HepG2 (cell line): Measurements from ENCODE around the gene PPP4R4. TPM values are rescaled to one million over a fixed set of nuclear protein-coding genes. Genes with fewer than 3 reads are reported as not detected.

Experiments
- ATAD3A ChIP-seq: sonication (generic); formaldehyde crosslinking; IDR thresholded peaks from 2 replicates; pipeline ENCODE4 v1.4.0; 2020; ENCODE audit warnings: missing genetic modification reagents
- CHCHD3 ChIP-seq: sonication (generic); formaldehyde crosslinking; IDR thresholded peaks from 2 replicates; pipeline ENCODE4 v1.8.0; 2022; ENCODE audit warnings: mild to moderate bottlenecking, missing genetic modification reagents, moderate library complexity
- ELF3 ChIP-seq: IDR thresholded peaks from 2 replicates; pipeline ENCODE4 v1.6.1; 2016; ENCODE audit warnings: missing genetic modification reagents, missing compliant biosample characterization
- HNRNPH1 ChIP-seq: fragments of 200-400 bp; formaldehyde crosslinking; optimal IDR thresholded peaks from 2 replicates; pipeline ENCODE3; 2017; ENCODE audit warnings: mild to moderate bottlenecking, low read depth, low read length
- IKZF1 ChIP-seq: fragments of 450-650 bp; IDR thresholded peaks from 2 replicates; pipeline ENCODE4 v1.7.1; 2016
- KMT2A ChIP-seq: sonication (generic); formaldehyde crosslinking; IDR thresholded peaks from 2 replicates; pipeline ENCODE4 v1.4.0; 2020; ENCODE audit warnings: missing genetic modification reagents
- MTA3 ChIP-seq: sonication (generic); formaldehyde crosslinking; IDR thresholded peaks from 2 replicates; pipeline ENCODE4 v1.4.0; 2020; ENCODE audit warnings: missing genetic modification reagents
- PHB2 ChIP-seq: fragments of 450-650 bp; IDR thresholded peaks from 2 replicates; pipeline ENCODE4 v1.6.1; 2018; ENCODE audit not compliant: partially characterized antibody
- SETDB1 ChIP-seq: sonication (generic); formaldehyde crosslinking; IDR thresholded peaks from 2 replicates; pipeline ENCODE4 v1.5.1; 2020; ENCODE audit warnings: missing genetic modification reagents, mild to moderate bottlenecking, borderline replicate concordance
- ZFP41 ChIP-seq: sonication (generic); formaldehyde crosslinking; IDR thresholded peaks from 2 replicates; pipeline ENCODE4 v1.4.0; 2020; ENCODE audit warnings: mild to moderate bottlenecking, missing genetic modification reagents, borderline replicate concordance
- ZNF256 ChIP-seq: sonication (generic); formaldehyde crosslinking; conservative IDR thresholded peaks from 2 replicates; pipeline ENCODE4 v1.4.0; 2020; ENCODE audit warnings: missing genetic modification reagents
- ZNF274 ChIP-seq: sonication (generic); formaldehyde crosslinking; IDR thresholded peaks from 2 replicates; pipeline ENCODE4 v1.5.1; 2020; ENCODE audit warnings: mild to moderate bottlenecking, missing genetic modification reagents
- ZNF430 ChIP-seq: sonication (generic); formaldehyde crosslinking; IDR thresholded peaks from 2 replicates; pipeline ENCODE4 v1.9.0; 2021; ENCODE audit warnings: mild to moderate bottlenecking, missing genetic modification reagents
- ZNF563 ChIP-seq: sonication (generic); formaldehyde crosslinking; IDR thresholded peaks from 2 replicates; pipeline ENCODE4 v1.8.0; 2022; ENCODE audit warnings: mild to moderate bottlenecking, moderate library complexity, missing genetic modification reagents
- ZNF589 ChIP-seq: sonication (generic); formaldehyde crosslinking; conservative IDR thresholded peaks from 2 replicates; pipeline ENCODE4 v1.8.0; 2022; ENCODE audit warnings: mild to moderate bottlenecking, moderate library complexity, missing genetic modification reagents
- ZNF678 ChIP-seq: sonication (generic); formaldehyde crosslinking; IDR thresholded peaks from 2 replicates; pipeline ENCODE4 v1.4.0; 2020; ENCODE audit warnings: mild to moderate bottlenecking, missing genetic modification reagents
- ZNF782 ChIP-seq: sonication (generic); formaldehyde crosslinking; IDR thresholded peaks from 2 replicates; pipeline ENCODE4 v1.4.0; 2020; ENCODE audit warnings: missing genetic modification reagents, mild to moderate bottlenecking, borderline replicate concordance
- polyA plus RNA-seq, 8 experiments: library from polyadenylated mRNA; depleted of rRNA in 3 of 8; stranded (reverse) in 7 of 8; unstranded in 1 of 8; fragments of >200 nt; fragmentation: Illumina TruSeq in 4 of 8; extraction: Trizol in 4 of 8; gene quantifications; 2 replicates each; pipeline versions ENCODE4 v1.2.1 to v1.2.3, GENCODE V29; 2011 to 2016; ENCODE audit warnings: low read depth in 4 of 8, missing spikeins in 1 of 8, mixed read lengths in 1 of 8; ENCODE audit not compliant: insufficient read depth in 1 of 8
- total RNA-seq, 5 experiments: library from RNA; depleted of rRNA; stranded (reverse); fragments of >200 nt; fragmentation: Illumina TruSeq; extraction: Trizol; gene quantifications; 2 replicates each; pipeline ENCODE4 v1.2.3, GENCODE V29; 2016; ENCODE audit warnings: low read depth in 1 of 5
- TF ChIP-seq, protein P1 (sequence below): sonication (generic); formaldehyde crosslinking; IDR thresholded peaks from 2 replicates; pipeline ENCODE4 v1.5.1; 2020; ENCODE audit warnings: mild to moderate bottlenecking, missing genetic modification reagents, moderate library complexity
- TF ChIP-seq, protein P2 (sequence below): sonication (generic); formaldehyde crosslinking; IDR thresholded peaks from 2 replicates; pipeline ENCODE4 v1.4.0; 2020; ENCODE audit warnings: missing genetic modification reagents
- TF ChIP-seq, protein P3 (sequence below): IDR thresholded peaks from 2 replicates; pipeline ENCODE4 v1.6.1; 2018; ENCODE audit warnings: missing genetic modification reagents
- TF ChIP-seq, protein P4 (sequence below): conservative IDR thresholded peaks from 2 replicates; pipeline ENCODE4 v1.6.1; 2018; ENCODE audit warnings: missing genetic modification reagents
- TF ChIP-seq, protein P5 (sequence below): sonication (generic); formaldehyde crosslinking; IDR thresholded peaks from 2 replicates; pipeline ENCODE4 v1.5.0; 2020; ENCODE audit warnings: missing genetic modification reagents

Gene PPP4R4
- total and polyA plus RNA-seq, 2 of the 13 experiments (the other 11 are each of a cell fraction or from before 2014, with no cell fraction given), result 9.5 to 19.8 TPM

DNA sequence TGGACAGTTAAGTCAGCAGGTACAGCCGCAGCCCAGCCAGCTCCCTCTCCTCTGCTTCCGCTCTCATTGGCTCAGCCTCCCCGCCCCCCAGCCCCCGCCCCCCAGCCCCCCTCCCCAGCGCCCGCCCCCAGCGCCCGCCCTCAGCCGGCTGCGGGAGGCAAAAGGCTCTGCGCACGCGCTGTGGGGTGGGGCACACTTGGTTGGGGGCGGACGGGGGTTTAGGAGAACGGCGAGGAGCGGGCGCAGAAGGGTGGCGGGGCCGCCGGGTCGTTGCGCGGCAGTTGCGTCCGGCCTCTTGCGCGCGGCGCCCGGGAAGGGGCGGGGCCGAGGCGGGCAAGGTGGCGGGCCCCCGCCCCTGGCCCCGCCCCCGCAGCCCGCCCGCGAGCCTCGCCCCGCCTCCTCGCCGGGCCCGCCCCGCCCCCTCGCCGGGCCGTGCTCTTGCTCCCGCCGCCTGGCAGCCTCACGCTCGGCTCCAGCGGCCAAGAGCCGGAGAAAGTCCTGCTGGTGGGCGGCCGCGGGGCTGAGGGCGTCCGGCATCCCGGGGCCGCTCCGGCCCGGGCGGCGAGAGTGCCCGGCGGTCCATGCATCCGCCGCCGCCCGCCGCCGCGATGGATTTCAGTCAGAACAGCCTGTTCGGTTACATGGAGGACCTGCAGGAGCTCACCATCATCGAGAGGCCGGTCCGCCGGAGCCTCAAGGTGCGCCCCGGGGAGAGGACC, at the start of gene PPP4R4 (continued):
- TF ChIP-seq, protein P1, sequence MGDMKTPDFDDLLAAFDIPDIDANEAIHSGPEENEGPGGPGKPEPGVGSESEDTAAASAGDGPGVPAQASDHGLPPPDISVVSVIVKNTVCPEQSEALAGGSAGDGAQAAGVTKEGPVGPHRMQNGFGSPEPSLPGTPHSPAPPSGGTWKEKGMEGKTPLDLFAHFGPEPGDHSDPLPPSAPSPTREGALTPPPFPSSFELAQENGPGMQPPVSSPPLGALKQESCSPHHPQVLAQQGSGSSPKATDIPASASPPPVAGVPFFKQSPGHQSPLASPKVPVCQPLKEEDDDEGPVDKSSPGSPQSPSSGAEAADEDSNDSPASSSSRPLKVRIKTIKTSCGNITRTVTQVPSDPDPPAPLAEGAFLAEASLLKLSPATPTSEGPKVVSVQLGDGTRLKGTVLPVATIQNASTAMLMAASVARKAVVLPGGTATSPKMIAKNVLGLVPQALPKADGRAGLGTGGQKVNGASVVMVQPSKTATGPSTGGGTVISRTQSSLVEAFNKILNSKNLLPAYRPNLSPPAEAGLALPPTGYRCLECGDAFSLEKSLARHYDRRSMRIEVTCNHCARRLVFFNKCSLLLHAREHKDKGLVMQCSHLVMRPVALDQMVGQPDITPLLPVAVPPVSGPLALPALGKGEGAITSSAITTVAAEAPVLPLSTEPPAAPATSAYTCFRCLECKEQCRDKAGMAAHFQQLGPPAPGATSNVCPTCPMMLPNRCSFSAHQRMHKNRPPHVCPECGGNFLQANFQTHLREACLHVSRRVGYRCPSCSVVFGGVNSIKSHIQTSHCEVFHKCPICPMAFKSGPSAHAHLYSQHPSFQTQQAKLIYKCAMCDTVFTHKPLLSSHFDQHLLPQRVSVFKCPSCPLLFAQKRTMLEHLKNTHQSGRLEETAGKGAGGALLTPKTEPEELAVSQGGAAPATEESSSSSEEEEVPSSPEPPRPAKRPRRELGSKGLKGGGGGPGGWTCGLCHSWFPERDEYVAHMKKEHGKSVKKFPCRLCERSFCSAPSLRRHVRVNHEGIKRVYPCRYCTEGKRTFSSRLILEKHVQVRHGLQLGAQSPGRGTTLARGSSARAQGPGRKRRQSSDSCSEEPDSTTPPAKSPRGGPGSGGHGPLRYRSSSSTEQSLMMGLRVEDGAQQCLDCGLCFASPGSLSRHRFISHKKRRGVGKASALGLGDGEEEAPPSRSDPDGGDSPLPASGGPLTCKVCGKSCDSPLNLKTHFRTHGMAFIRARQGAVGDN (CRISPR knock-in tag), result peak; percentile 24
- TF ChIP-seq HNRNPH1 (no peak), IKZF1 (no peak), SETDB1 (CRISPR knock-in tag) (no peak), ELF3 (CRISPR knock-in tag) (no peak), CHCHD3 (no peak), ZNF563 (peak; percentile 21; the same call in 1 of the 2 replicates), ZNF274 (CRISPR knock-in tag) (no peak), ZNF782 (no peak), KMT2A (CRISPR knock-in tag) (peak; percentile 40; the same call in 1 of the 2 replicates), ZNF430 (no peak), ZNF678 (CRISPR knock-in tag) (no peak), ZNF256 (CRISPR knock-in tag) (no peak), ZNF589 (CRISPR knock-in tag) (no peak), ATAD3A (CRISPR knock-in tag) (no peak), ZFP41 (CRISPR knock-in tag) (no peak), PHB2 (no peak), MTA3 (CRISPR knock-in tag) (no peak)
- TF ChIP-seq, protein P2, sequence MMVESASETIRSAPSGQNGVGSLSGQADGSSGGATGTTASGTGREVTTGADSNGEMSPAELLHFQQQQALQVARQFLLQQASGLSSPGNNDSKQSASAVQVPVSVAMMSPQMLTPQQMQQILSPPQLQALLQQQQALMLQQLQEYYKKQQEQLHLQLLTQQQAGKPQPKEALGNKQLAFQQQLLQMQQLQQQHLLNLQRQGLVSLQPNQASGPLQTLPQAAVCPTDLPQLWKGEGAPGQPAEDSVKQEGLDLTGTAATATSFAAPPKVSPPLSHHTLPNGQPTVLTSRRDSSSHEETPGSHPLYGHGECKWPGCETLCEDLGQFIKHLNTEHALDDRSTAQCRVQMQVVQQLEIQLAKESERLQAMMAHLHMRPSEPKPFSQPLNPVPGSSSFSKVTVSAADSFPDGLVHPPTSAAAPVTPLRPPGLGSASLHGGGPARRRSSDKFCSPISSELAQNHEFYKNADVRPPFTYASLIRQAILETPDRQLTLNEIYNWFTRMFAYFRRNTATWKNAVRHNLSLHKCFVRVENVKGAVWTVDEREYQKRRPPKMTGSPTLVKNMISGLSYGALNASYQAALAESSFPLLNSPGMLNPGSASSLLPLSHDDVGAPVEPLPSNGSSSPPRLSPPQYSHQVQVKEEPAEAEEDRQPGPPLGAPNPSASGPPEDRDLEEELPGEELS (CRISPR knock-in tag), result no peak
- TF ChIP-seq, protein P3, sequence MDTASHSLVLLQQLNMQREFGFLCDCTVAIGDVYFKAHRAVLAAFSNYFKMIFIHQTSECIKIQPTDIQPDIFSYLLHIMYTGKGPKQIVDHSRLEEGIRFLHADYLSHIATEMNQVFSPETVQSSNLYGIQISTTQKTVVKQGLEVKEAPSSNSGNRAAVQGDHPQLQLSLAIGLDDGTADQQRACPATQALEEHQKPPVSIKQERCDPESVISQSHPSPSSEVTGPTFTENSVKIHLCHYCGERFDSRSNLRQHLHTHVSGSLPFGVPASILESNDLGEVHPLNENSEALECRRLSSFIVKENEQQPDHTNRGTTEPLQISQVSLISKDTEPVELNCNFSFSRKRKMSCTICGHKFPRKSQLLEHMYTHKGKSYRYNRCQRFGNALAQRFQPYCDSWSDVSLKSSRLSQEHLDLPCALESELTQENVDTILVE, result no peak
- TF ChIP-seq, protein P4, sequence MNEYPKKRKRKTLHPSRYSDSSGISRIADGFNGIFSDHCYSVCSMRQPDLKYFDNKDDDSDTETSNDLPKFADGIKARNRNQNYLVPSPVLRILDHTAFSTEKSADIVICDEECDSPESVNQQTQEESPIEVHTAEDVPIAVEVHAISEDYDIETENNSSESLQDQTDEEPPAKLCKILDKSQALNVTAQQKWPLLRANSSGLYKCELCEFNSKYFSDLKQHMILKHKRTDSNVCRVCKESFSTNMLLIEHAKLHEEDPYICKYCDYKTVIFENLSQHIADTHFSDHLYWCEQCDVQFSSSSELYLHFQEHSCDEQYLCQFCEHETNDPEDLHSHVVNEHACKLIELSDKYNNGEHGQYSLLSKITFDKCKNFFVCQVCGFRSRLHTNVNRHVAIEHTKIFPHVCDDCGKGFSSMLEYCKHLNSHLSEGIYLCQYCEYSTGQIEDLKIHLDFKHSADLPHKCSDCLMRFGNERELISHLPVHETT (CRISPR knock-in tag), result no peak
- TF ChIP-seq, protein P5, sequence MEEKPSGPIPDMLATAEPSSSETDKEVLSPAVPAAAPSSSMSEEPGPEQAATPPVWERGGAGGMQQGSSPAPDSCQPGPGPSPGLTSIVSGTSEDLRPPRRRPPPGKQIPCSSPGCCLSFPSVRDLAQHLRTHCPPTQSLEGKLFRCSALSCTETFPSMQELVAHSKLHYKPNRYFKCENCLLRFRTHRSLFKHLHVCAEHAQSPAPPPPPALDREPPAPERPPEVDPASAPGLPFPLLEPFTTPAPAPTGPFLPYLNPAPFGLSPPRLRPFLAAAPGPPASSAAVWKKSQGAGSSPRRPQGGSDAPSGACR (CRISPR knock-in tag), result peak; percentile 46; the same call in 1 of the 2 replicates
